Measurements from ENCODE around the gene WDR43.

- TF ChIP-seq ZNF121 (CRISPR knock-in tag; IDR thresholded peaks at IDR 0.05) (no peak), AFF4 (CRISPR knock-in tag; IDR thresholded peaks at IDR 0.05; ENCODE audit: borderline replicate concordance) (no peak)
- TF ChIP-seq, protein P1, sequence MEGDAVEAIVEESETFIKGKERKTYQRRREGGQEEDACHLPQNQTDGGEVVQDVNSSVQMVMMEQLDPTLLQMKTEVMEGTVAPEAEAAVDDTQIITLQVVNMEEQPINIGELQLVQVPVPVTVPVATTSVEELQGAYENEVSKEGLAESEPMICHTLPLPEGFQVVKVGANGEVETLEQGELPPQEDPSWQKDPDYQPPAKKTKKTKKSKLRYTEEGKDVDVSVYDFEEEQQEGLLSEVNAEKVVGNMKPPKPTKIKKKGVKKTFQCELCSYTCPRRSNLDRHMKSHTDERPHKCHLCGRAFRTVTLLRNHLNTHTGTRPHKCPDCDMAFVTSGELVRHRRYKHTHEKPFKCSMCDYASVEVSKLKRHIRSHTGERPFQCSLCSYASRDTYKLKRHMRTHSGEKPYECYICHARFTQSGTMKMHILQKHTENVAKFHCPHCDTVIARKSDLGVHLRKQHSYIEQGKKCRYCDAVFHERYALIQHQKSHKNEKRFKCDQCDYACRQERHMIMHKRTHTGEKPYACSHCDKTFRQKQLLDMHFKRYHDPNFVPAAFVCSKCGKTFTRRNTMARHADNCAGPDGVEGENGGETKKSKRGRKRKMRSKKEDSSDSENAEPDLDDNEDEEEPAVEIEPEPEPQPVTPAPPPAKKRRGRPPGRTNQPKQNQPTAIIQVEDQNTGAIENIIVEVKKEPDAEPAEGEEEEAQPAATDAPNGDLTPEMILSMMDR (IDR thresholded peaks at IDR 0.05): no peak
Observed at GRCh38 chr2:28869494-28870145, 24.8 kb upstream of the WDR43 start.

Data from WTC11 (cell line).